Measurements from ENCODE around the gene PHACTR4. TPM values are rescaled to one million over a fixed set of nuclear protein-coding genes. Genes with fewer than 3 reads are reported as not detected.

Gene PHACTR4
- total and polyA plus RNA-seq, 9 of the 15 experiments (the other 6 are each of a cell fraction or from before 2014, with no cell fraction given), result 6.4 to 43.6 (median 14.2) TPM

- TF ChIP-seq TAF7 (tag; IDR thresholded peaks at IDR 0.05) (no peak), EGR1 (conservative IDR thresholded peaks at IDR 0.05) (no peak), NFE2 (IDR thresholded peaks at IDR 0.05; ENCODE audit: low read depth) (no peak), STAG1 (CRISPR knock-in tag; IDR thresholded peaks at IDR 0.05; ENCODE audit: borderline replicate concordance) (no peak), PRDM10 (IDR thresholded peaks at IDR 0.05; ENCODE audit: partially characterized antibody) (no peak), HNRNPL (IDR thresholded peaks at IDR 0.05; ENCODE audit: low read depth, low read length) (no peak), POLR2G (IDR thresholded peaks at IDR 0.05; ENCODE audit: low read depth, low read length) (no peak), PHF21A (IDR thresholded peaks at IDR 0.05; ENCODE audit: borderline replicate concordance, low read depth) (peak; percentile 47; the same call in 1 of the 2 replicates), RNF219 (CRISPR knock-in tag; IDR thresholded peaks at IDR 0.05) (0 out of 2 replicates have a peak, but pooled peaks have one; percentile 59), BRD4 (IDR thresholded peaks at IDR 0.05) (0 out of 2 replicates have a peak, but pooled peaks have one; percentile 0), ZNF707 (CRISPR knock-in tag; conservative IDR thresholded peaks at IDR 0.05) (no peak), TBL1XR1 (IDR thresholded peaks at IDR 0.05; ENCODE audit: low read length in 2 of 2) (no peak), HOXB6 (CRISPR knock-in tag; IDR thresholded peaks at IDR 0.05; ENCODE audit: borderline replicate concordance) (no peak), TAF9B (IDR thresholded peaks at IDR 0.05; ENCODE audit: partially characterized antibody) (peak; percentile 57), ZC3H4 (CRISPR knock-in tag; IDR thresholded peaks at IDR 0.05; ENCODE audit: borderline replicate concordance) (no peak), CEBPG (CRISPR knock-in tag; IDR thresholded peaks at IDR 0.05) (no peak), CEBPG (tag; conservative IDR thresholded peaks at IDR 0.05 in 1 of 2, IDR thresholded peaks at IDR 0.05 in 1 of 2) (no peak), PKNOX1 (IDR thresholded peaks at IDR 0.05) (no peak), POLR2B (IDR thresholded peaks at IDR 0.05; ENCODE audit: low read depth, partially characterized antibody) (peak; percentile 97), FOXO4 (CRISPR knock-in tag; IDR thresholded peaks at IDR 0.05) (0 out of 2 replicates have a peak, but pooled peaks have one; percentile 10), BRF1 (IDR thresholded peaks at IDR 0.05; ENCODE audit: borderline replicate concordance, extremely low read depth, insufficient read length) (no peak), SUPT5H (IDR thresholded peaks at IDR 0.05) (peak; percentile 99)
Observed at GRCh38 chr1:28509705-28510272, 140.2 kb downstream of the PHACTR4 start (continued).

All from K562 (cell line).